Measurements from ENCODE around the gene TEDC1.
"Not testable (repeated sequence)": the region's sequence is repeated elsewhere in the genome, so short reads cannot be mapped to it uniquely, and the experiment has no call there.

The TEDC1 gene

GRCh38 chr14:105536051-105536450 is 45.0 kb downstream of the TEDC1 start:
- DNase-seq (ENCODE audit: low read depth in 1 of 2, low spot score in 1 of 2) = no peak

DNA sequence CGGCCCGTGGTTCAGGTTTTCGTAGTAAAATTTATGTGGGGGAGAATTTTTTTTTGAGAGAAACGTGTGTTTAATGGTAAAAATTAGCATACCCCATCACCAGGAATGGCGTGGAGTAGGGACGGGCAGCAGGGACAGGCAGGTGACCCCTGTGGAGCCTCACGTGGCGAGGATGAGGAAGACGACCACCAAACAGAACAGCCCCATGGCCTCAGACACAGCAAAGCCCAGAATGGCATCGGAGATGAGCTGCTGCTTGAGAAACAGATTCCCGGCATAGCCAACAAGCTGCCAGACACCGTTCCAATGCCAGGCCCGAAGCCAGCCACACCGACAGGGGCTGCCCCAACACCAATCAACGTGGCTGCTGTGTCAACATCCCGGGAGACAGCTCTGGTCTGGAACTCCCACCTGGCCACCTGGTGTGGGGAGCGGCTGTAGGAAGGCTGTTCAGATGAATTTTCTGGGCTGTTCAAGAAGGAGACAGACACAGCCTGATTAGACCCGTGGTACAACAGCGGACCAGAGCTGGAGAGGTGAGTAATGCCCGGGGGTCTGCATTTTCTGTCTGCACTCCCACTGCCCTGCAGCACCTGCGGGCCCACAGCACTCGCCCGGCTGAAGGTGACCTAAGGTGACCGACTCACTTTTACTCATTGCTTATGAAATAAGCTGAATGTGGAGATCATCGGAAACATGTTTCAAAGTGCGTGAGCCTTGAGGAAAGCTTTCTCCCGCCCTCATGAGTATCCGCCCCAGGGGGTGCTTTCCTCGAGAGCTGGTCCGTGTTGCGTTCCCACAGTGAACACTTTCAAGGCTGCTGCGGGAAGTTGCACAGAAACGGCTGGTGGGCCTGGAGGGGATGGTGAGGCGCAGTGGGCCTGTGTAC is 45.9 kb downstream of the TEDC1 start:
- DNase-seq (ENCODE audit: low read depth in 1 of 2, low spot score in 1 of 2) = no peak

- peak; percentile 56 to 59 for DNase-seq (ENCODE audit: low read depth in 1 of 2, low spot score in 1 of 2)
These were observed 46.8 kb downstream of the TEDC1 start for GRCh38 chr14:105537580-105538474.

GRCh38 chr14:105538481-105539049 is 47.5 kb downstream of the TEDC1 start:
- DNase-seq (ENCODE audit: low read depth in 1 of 2, low spot score in 1 of 2) = no peak

DNA sequence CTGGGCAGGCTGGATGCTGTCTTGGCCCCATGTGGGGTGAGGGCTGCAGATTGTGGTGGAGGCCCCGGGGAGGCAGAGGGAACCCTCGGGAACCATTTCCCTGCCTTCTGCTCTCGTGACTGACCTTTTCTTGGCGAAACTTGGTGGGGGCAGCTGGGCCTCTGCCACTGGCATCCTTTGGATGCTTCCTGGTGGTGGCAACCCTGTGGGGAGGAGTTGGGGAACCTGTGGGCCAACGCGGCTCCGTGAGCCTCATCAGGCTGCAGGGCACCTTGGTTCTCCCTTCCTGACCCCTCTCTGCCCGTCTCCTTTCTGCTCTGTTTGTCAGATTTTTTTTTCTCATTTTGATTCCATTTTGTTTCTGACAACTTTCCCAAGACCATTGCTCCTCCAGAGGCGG is 49.8 kb downstream of the TEDC1 start:
- no peak for DNase-seq (ENCODE audit: low read depth in 1 of 2, low spot score in 1 of 2)

GRCh38 chr14:105541218-105541875 is 50.3 kb downstream of the TEDC1 start:
- no peak for DNase-seq (ENCODE audit: low read depth in 1 of 2, low spot score in 1 of 2)

DNA sequence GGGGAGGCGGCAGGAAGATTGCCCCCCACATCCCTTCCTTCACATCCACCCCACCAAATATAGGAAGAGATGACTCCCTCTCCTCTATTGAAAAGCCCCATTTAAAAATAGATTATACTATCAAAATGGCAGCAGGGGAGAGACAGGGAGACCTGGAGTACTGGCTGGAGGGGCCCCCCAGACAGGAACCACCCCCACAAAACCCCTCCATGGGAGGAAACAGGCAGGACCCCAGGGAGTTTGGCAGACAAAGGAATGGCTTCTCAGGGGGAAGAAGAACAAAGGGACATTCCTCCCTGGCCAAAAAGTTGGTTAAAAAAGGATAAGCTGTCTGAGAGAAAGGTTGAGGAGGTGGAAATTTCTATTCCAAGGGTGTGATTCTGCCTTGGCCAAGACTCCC is 54.6 kb downstream of the TEDC1 start:
- DNase-seq (ENCODE audit: low read depth in 1 of 2, low spot score in 1 of 2) = not testable (repeated sequence)

- not testable (repeated sequence) for DNase-seq (ENCODE audit: low read depth in 1 of 2, low spot score in 1 of 2)
These were observed 55.4 kb downstream of the TEDC1 start for GRCh38 chr14:105546410-105546809.

DNA sequence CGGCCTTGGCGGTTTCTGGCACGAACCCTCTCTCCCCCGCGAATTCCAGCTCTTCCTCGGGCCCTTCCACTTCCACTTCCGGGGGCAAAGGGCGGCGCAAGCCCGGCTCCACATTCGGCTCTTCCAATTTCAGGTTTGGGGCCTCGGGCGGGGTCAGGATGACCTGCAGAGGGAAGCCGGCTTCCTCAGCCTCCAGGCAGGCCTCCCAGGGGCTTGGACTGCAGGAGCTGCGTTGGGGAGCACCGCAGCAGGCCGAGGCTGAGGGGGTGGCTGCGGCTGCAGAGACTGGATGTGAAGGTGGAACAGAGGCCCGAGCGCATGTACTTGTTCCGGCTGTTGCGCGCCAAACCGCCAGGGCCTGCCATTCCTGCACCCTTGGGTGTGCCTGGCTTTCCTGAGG is 56.0 kb downstream of the TEDC1 start:
- not testable (repeated sequence) for DNase-seq (ENCODE audit: low read depth in 1 of 2, low spot score in 1 of 2)

DNA sequence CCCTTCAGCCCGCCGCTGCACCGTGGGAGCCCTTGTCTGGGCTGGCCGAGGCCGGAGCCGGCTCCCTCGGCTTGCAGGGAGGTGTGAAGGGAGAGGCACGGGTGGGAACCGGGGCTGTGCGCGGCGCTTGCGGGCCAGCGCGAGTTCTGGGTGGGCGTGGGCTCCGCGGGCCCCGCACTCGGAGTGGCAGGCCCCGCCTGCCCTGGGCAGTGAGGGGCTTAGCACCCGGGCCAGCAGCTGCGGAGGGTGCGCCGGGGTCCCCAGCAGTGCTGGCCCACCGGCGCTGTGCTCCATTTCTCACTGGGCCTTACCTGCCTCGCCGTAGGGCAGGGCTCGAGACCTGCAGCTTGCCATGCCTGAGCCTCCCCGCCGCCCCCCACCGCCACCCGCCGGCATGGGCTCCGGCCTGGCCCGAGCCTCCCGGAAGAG is 56.7 kb downstream of the TEDC1 start:
- DNase-seq (ENCODE audit: low read depth in 1 of 2, low spot score in 1 of 2) = no peak
